Activated T-helper 9 cell treated with anti-CD3 and anti-CD28 coated beads, Interleukin-2, amount 50 U/mL, for 16 hours (primary cell): ENCODE data around the gene MXD4.
"Not testable (repeated sequence)": the region's sequence is repeated elsewhere in the genome, so short reads cannot be mapped to it uniquely, and the experiment has no call there.

Experiments
- DNase-seq: peaks from one replicate; pipeline ENCODE4 v3.0.0-alpha.2; 2020; ENCODE audit warnings: low read depth

MXD4 gene

GRCh38 chr4:2250357-2251072 lies 11.4 kb downstream of the MXD4 start:
- no peak for DNase-seq

DNA sequence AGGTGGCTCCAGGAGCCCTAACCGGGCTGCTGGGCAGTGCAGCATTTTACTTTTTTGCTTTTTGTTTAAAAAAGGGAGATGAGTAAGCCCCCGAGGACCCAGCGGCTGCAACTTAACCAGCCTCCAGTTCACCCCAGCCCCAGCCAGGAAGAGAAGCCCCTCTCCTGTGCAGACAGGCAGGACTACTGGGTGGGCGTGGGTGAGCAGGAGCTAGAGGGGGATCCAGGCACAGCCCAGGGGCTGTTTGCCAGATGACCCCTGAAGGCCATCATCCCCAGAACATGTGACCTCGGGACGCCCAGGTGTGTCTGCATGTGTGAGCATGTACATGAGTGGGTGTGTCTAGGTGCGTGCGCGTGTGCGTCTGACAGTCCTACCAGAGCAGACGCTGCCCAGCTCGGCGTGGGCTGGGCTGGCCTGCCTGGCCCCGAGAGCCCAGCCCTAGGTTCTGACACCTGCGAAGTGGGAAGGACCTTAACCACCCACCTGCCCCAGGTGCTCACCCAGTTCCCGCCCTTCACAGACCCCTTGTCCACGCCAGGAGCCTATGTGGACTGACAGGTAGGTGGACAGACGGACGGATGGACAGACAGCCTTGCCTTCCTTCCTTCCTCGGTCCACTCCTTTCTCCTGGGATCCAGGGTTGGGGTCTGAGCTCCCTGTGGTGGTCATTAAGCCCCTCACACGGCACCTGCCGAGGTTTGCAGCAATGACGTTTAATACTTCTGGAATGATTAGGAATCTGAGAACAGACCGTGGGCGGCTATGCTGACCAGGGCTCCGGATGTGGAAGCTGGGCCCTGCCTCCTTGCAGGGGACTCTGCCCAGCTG lies 12.2 kb downstream of the MXD4 start:
- DNase-seq, result no peak

DNA sequence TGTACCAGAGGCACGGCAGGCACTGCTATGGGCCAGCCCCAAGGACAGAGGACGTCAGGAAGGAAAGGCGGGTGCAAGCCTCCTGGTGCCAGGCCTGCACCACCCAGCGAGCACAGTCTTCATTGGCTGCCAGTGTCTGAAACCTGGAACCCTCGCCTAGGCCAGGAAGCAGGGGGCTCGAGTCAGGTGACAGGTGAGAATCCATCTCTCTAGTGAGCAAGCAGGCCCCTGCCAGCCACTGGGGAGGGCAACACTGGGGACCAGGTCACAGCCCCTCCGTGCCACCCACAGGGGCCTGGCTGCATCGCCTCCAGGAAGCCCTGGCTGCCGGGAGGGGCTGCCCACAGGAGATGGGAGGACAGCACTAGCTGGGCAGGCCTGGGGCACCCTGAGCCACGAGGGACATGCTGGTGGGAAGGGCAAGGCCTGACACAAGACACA lies 13.1 kb downstream of the MXD4 start:
- DNase-seq, result no peak

DNA sequence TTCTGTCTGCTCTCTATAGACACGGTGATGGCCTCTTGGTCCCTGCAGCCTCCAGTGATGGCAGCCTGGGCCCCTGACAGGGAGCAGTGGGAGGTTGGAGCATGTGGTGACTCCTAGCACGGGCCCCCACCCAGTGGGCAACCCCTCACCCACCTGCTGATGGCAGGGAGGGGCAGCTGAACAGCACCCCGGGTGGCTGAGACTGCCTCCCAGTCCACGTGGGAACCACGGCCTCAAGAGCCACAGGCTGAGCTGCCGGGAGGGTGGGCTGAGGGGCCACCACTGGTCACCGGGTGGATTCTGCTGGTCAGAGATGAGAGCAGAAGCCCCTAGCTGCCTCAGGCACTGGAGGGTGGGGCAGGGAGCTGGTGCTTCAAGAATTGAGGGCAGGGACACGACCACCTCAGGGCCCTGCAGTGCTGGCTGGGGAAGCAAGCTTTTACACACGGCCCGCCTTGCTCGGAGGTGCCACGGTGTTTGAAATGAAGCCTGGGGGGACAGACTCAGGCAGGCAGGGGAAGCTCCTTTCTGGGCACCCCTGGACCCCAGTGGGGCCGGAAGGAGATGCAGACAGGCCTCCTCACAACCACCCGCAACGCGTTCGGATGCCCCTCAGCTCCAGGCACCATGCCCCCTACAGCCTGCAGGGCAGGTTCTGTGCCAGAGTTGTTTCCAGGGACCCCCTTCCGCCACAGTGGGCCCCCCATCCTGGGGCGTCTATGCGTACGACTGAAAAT lies 13.7 kb downstream of the MXD4 start:
- no peak for DNase-seq

- DNase-seq, result no peak
Observed at GRCh38 chr4:2247128-2248043, 14.5 kb downstream of the MXD4 start.

GRCh38 chr4:2246384-2247127 lies 15.4 kb downstream of the MXD4 start:
- no peak for DNase-seq

- no peak for DNase-seq
Observed at GRCh38 chr4:2245787-2246275, 16.1 kb downstream of the MXD4 start.

GRCh38 chr4:2245057-2245786 lies 16.7 kb downstream of the MXD4 start:
- DNase-seq, result no peak

- no peak for DNase-seq
Observed at GRCh38 chr4:2243681-2244380, 18.1 kb downstream of the MXD4 start.

DNA sequence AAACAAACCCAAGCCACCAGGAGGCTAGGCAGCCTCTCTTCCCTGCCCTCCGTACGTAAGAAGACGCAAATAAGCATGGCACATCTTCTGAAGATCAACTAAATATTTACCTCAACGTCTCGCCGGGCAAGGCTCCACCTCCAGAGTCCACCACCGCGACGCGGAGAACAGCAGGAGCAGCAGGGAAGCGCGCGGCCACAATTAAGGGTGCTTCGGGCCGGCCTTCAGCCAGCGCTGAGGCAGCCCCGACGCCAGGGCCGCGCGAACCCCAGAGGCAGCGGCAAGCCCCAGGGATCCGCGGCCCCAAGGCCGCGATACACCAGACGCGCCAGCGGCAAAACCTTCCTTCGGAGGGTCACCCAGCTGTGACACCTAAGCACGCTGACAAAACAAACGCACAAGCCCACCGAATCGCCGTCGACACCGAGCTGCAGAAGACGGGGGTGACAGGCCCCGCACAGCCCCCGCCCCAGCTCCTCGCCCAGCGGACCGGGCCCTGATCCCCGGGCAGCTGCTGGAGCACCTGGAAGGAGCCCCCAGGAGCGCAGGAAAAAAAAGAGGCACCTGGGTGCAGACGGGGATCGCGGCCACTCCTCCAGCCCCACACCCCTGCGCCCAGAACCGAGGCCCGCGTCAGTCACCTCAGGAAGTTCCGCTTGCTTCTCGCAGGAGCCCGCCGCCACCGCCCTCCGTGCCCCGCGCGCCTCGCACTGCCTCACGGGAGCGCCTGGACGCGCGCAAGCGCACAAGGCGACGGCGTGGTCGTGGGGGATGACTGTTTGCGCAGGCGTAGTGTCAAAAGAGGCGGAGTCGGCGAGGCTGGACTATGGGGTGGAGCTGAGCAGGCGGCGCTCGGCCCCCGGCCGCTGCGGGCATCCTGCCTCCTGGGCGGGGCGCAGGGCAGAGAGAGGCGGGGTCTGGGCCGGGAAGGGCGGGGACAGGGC lies 20.2 kb downstream of the MXD4 start, which contains the start of the genes HAUS3 and POLN:
Gene HAUS3, minus strand, starts transcription at position 712 of the 944 bp plus-strand sequence. CDS start 1,175 bp downstream, outside the sequence.
Gene POLN, minus strand, starts transcription at position 712 of the 944 bp plus-strand sequence. CDS start 12,890 bp downstream, outside the sequence.
- peak; percentile 99 for DNase-seq

DNA sequence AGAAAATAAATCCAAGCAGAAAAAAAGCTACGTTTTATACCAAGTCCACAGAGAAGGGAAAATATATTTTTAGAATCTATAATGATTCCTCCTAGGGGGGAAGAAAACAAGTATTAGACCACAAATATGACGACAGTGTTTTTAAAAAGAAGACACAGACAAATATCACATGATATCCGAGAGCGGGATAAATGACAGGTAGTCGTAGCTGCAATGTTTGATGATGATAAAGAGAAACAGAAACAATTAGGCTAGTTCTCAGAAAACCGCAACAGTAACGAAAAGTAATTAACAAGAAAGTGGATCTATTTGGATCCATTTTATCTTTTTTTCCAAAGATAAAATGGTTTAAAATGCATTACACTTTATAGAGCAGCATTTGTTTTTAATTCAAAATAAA lies 20.9 kb downstream of the MXD4 start:
- DNase-seq, result no peak

- DNase-seq, result no peak
Observed at GRCh38 chr4:2236944-2237666, 24.8 kb downstream of the MXD4 start.

- no peak for DNase-seq
Observed at GRCh38 chr4:2231082-2231481, 30.8 kb downstream of the MXD4 start.

DNA sequence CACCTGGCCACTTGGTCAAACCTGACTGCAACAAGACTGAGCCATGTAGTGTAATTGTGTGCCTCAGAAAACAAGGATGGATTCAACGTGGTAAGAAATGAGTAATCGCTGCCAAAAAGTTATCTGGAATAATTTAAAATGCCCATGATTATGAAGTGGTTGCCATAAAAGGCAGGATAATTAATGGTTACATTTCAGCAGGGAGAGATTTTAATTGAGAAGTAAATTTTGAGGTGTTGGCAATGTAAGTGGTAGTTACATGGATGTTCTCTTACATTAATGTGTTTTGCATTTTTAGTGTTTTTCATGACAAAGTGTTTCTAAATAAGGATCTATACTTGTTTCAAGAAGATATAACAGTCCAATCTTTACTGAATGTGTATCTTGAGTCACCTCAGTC lies 35.6 kb downstream of the MXD4 start:
- DNase-seq, result no peak

DNA sequence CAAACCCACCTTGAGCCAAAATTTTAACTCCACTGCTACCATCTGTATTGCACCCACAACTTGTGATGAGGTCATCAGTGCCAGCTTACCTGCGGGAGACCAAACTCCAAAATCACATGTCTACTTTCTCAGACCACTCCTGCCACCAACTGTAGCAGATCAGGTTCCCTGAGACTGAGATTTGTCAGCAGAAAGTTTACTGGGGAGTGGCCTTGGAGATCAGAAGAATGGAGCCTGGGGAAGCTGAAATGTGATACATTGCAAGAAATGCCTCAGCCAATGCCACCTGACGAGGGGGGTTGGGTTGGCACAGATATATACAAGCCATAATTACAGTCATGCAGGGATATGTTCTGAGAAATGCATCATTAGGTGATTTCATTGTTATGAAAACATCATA lies 39.1 kb downstream of the MXD4 start:
- no peak for DNase-seq

DNA sequence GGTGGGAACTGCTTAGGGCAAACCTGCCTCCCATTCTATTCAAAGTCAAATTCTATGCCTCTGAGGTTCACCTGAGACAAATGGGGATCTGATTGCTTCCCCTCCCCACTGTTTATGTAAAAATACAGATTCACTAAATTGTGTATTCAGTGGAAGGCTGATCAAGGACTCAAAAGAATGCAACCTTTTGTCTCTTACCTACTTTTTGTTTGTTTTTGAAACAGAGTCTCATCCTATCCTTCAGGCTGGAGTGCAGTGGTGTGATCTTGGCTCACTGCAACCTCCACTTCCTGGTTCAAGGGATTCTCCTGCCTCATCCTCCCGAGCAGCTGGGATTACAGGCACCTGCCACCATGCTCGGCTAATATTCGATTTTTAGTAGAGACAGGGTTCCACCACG lies 40.5 kb downstream of the MXD4 start:
- DNase-seq, result not testable (repeated sequence)

DNA sequence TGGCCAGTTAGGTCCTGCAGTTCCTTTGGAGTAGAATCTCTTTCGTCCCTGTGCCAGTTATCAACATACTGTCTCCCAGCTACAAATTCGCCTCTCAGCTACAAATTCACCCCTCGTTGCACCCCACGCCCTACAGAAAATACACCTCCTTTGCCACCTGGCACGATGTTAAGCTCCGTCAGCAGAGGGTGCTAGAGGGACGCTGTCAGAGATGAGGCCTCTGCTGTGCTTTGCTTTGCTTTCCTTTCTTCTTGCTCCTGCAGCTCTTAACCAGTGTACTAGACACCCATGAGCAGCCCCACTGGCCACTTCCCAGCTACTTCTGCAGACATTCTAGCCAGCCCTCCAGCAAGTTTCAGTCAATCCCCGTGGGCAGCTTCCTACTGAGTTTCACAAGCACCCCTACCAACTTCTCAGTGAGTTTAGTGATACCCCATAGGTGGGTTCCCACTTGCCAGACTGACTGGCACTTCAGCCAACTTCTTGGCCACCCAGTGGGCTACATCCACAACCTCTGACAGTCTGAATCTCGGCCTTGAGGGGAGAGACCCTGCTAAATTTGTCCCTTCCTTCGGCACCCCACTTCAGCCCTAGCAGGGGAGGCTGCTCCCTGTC lies 41.8 kb downstream of the MXD4 start:
- peak; percentile 56 for DNase-seq
